Fibroblast of skin of back (primary cell): Measurements from ENCODE around the gene PLAAT4.
A peak's percentile ranks its signal among the peaks of the same experiment; 100 is the strongest.
"Not testable (repeated sequence)": the region's sequence is repeated elsewhere in the genome, so short reads cannot be mapped to it uniquely, and the experiment has no call there.

Experiments used
- DNase-seq: peaks from one replicate; pipeline ENCODE4 v3.0.0-alpha.2; 2013

Gene PLAAT4

DNA sequence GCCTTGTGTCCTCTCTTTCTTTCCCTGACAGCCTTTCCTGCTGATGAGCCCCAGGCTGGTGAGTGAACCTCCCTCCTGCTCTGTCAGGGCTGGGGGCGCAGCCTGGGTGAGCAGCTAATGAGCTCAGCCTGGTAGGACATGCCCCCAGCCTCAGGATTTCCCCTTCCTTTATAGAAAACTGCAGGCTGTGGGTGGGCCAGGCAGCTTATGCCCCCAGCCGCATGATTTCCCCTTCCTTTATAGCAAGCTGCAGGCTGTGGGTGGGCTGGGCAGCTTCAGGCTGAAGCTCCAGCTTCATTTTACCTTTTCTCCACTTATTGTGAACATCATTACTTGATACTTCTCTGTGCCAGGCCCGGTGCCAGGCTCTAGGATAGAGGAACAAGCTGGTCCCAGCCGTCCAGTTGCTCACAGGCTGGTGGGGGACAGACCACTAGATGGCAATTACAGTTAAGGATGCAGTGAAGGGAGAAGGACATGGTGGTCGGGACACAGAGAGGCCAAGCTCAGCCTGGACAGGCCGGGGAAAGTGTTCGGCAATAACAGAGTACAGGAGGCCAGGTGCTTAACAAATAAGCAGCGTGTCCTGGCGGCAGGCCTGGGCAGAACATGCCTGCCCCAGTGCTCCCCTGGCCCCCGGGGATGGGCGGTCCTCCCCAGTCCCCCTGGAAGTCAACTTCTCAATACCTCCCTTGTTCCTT, 25.4 kb upstream of the PLAAT4 start:
- no peak for DNase-seq

DNA sequence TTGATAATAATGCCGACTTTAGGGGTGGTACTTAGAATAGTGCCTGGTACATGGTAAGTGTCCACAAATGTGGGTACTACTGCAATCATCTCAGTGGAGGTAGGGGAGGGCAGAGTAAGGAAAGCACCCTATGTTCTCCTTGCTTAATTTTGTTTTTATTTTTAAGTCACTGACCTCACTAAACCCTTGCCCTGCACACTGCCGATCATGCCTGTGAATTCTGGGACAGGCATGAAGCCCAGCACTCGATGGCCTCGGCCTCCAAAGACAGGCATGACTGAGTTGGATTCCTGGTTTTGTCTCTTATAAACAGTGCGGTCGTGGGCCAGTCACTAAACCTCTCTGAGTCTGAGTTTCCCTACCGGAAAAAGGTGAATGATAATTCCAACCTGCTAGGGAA, 23.8 kb upstream of the PLAAT4 start:
- no peak for DNase-seq

DNA sequence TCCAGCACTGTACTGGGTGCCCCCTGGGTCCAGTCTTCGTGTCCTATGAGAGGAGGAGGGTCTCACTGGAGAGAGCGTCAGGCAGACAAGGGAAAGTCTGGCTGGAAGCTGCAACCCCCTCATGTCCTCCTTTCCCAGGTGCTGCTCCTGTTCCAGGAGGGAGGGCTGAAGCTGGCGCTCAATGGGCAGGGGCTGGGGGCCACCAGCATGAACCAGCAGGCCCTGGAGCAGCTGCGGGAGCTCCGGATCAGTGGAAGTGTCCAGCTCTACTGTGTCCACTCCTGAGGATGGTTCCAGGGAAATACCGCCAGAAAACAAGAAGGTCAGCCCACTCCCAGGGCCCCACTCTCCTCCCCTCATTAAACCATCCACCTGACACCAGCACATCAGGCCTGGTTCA, 20.5 kb upstream of the PLAAT4 start:
- DNase-seq: no peak

DNA sequence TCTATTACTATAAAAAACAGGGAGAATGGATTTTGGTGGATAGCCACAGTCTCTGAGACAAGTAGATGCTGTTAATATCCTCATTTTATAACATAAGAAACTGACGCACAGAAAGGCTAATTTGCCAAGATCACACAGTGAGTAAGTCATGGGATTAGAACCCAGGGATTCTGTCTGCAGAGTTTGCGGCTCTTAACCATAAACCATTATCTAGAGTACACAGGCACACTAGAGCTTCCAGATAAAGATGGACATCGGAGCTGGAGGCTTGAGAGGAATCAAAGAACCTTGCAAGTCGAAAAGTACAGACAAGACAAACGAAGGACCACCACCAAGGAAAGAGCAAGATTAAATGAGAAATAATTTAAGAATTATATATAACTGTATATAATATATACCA, 19.5 kb upstream of the PLAAT4 start:
- no peak for DNase-seq

DNA sequence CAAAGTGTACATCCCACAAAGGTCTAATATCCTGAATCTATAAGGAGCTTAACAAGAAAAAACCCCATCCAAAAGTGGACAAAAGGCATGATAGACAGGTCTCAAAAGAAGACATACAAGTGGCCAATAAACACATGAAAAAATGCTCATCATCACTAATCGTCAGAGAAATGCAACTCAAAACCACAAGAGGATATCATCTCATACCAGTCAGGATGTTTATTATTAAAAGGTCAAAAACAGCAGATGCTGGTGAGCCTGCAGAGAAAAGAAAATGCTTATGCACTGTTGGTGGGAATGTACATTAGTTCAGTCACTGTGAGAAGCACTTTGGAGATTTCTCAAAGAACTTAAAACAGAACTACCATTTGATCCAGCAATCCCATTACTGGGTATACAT, 18.1 kb upstream of the PLAAT4 start:
- DNase-seq: peak; percentile 73

DNA sequence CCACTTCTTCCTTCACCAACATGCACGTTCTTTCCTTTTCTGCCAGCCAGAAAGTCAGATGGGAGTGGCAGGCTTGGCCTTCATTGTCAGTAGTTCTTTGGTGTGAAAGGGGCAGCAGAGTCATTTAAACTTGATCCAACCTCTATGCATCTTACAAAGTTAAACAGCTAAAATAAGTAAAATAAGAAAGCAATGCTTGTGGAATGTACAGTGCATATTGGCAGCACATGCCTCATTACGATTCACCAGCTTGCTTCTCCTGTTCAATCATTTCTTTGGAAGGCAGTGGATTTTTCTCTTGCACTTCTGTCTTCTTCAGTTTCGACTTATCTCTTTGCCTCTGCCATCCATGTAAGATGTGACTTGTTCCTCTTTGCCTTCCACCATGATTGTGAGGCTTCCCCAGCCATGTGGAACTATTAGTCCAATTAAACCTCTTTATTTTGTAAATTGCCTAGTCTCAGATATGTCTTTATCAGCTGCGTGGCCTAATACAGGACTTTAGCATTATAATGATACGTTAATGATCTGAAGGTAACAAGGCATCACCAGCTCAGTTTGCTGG, 15.9 kb upstream of the PLAAT4 start:
- DNase-seq: peak; percentile 26

DNA sequence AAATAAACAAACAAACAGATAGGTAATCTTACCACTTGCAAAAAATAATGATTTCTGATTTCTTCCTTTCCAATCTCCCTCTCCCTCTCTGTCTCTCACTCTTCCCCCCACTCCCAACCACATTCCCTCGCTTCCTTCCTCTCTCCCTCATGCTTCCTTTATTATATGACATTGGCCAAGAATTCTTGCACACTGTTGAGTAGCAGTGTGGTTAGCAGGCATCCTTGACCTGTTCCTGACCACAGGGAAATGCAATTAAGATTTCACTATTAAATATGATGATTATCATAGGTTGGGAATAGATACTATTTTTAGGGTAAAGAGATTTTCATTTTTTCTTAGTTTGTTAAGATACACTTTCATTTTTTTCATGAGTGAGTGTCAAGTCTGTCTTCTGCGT, 14.7 kb upstream of the PLAAT4 start:
- no peak for DNase-seq

DNA sequence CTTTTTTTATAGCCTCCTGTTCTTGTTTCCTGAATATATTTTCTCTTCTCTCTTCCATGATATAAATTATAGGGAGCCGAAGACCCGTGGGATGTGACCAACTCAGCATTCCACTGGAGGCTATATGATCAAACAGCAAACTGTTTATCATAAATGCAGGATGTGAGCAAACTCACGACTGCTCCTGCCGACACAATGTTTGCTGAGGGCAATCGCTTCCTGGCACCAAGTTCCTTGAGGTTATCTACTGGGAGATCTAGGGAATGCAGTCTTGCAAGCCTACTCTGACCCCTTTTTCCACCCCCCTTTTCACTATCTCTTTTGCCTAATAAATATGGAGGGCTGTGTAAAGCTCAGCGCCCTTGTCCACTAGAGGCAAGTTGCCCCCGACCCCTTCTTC, 13.5 kb upstream of the PLAAT4 start:
- DNase-seq: no peak

DNA sequence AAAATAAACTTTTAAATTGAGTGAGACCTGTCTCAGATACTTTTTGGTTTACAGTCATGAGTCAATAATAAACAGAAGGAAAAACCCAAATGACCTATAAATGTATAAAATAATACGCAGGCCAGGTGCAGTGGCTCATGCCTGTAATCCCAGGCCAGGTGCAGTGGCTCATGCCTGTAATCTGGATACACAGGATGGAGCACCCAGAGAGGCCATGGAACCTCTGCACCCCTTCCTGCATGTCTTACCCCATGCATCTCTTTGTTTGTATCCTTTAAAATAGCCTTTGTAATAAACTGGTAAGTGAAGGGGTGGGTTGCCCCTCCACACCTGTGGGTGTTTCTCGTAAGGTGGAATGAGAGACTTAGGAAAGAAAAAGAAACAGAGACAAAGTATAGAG, 8.9 kb upstream of the PLAAT4 start:
- no peak for DNase-seq

DNA sequence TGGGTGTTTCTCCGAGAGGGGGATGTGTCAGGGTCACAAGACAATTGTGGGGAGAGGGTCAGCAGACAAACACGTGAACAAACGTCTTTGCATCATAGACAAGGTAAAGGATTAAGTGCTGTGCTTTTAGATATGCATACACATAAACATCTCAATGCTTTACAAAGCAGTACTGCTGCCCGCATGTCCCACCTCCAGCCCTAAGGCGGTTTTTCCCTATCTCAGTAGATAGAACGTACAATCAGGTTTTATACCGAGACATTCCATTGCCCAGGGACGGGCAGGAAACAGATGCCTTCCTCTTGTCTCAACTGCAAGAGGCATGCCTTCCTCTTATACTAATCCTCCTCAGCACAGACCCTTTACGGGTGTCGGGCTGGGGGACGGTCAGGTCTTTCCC, 8.5 kb upstream of the PLAAT4 start:
- not testable (repeated sequence) for DNase-seq

DNA sequence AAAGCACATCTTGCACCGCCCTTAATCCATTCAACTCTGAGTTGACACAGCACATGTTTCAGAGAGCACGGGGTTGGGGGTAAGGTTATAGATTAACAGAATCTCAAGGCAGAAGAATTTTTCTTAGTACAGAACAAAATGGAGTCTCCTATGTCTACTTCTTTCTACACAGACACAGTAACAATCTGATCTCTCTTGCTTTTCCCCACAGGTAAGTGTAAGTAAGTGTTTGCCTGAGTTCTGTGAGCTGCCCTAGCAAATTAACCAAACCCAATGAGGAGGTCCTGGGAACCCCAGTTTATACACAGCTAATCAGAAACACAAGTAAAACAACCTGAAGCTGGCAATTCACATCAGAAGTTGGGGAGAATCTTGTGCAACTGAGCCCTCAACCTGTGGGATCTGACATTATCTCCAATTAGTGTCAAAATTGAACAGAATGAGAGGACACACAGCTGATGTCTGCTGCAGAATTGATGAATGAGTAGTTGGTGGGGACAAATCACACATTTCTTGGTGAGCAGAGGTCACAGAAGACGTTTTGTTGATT, 7.8 kb upstream of the PLAAT4 start:
- DNase-seq: not testable (repeated sequence)

DNA sequence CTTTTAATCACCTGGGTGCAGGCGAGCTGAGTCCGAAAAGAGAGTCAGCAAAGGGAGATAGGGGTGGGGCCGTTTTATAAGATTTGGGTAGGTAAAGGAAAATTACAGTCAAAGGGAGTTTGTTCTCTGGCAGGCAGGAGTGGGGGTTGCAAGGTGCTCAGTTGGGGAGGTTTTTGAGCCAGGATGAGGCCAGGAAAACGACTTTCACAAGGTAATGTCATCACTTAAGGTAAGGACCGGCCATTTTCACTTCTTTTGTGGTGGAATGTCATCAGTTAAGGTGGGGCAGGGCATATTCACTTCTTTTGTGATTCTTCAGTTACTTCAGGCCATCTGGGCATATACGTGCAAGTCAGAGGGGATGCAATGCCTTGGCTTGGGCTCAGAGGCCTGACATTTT, 7.2 kb upstream of the PLAAT4 start:
- not testable (repeated sequence) for DNase-seq

DNA sequence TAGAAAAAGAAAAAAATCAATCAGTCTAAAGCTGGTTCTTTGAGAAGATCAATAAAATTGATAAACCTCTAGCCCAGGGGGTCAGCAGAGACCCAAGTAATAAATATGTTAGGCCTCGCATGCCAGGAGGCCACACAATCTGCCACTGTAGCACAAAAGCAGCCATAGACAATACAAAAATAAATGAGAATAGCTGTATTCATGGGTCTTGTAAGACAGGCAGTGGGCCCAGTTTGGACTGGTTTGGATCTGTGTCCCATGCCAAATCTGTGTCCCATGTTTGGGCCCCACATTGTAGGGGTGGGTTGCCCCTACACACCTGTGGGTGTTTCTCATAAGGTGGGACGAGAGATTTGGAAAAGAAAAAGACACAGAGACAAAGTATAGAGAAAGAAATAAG, 6.6 kb upstream of the PLAAT4 start:
- no peak for DNase-seq

DNA sequence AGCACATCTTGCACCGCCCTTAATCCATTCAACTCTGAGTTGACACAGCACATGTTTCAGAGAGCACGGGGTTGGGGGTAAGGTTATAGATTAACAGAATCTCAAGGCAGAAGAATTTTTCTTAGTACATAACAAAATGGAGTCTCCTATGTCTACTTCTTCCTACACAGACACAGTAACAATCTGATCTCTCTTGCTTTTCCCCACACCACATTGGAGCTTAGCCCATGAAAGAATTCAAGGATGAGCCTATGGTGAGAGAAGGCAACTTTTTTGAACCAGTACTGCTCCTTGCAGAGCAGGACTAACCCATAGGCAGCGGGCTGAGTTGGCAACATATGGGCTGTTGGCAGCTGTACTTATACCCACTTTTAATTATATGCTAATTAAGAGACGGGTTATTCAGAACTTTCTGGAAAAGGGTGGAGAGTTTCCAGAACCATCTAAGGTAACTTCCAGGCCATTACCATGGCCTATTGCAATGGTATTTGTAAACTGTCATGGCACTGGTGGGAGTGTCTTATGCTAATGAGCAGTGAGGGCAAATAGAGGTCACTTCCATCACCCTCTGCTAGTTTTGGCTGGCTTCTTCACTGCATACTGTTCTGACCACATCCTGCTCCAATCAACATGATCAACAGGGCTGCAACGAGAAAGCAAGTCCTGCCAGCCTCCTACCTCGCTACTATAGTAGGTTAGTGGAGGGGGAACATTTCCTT, 5.4 kb upstream of the PLAAT4 start:
- DNase-seq: peak; percentile 76

DNA sequence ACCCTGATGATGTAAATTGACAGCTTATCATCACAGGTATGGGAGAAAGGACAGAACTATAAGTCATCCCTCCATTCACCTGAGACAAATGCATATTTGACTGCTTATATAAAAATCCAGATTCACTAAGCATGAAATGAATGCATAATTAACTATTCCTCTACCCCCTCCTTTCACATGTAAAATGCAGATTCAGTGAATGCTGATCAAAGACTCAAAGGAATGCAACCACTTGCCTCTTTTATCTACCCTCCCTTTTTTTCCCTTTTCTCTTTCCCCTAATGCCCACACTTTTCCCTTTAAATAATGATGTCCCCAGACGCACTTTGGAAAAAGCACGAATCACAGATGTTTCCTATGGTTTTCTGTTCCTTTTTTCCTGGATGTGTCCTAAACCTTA, 4.5 kb upstream of the PLAAT4 start:
- DNase-seq: no peak

DNA sequence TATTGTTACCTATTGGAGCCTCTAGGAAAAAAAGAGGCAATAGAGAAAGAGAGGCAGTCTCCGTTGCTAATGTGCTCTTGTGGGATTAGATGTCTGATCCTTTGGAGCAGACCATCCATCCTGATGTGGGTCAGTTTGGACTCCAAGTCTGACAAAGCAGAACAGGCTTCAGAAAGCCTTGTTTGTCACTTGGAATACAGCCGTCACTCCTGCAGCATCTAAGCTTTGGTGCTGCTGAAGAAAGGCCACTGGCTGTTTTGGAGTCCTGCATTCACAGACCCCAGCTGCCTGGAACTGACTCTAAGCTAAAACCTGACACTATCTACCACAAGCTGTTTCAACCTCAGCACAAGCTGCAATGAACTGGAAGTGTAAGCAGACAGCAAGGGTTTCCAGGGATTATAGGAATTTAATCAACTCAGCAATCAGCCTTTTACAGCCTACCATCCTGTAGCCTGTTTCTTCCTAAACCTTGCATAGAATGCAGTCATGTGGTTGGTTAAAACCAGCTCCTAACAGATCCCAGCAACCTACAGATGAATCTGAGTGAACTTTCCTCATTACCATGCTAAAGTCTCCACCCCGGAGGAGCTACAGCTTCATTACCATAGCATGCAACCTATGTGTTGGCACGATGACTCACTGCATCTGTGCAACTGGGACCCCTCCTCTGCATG, 3.7 kb upstream of the PLAAT4 start:
- no peak for DNase-seq

DNA sequence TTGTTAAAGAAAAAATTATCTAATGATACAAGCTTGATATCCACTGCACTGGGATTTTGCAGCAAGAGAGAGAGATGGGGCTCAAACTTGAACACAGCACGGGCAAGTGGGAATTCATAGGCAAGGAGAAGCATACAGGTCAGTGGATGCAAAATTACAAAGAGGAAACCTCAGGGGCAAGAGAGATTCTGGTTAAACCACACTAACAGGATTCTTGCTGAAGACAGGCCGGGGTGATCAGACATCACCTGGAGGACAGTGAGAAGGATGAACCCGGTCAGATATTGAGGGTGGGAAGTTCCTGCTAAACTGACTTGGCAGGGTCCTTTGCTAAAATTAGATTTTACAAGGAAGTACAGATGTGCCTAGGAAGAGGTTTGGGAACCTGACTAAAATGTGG, 2.5 kb upstream of the PLAAT4 start:
- DNase-seq: no peak

DNA sequence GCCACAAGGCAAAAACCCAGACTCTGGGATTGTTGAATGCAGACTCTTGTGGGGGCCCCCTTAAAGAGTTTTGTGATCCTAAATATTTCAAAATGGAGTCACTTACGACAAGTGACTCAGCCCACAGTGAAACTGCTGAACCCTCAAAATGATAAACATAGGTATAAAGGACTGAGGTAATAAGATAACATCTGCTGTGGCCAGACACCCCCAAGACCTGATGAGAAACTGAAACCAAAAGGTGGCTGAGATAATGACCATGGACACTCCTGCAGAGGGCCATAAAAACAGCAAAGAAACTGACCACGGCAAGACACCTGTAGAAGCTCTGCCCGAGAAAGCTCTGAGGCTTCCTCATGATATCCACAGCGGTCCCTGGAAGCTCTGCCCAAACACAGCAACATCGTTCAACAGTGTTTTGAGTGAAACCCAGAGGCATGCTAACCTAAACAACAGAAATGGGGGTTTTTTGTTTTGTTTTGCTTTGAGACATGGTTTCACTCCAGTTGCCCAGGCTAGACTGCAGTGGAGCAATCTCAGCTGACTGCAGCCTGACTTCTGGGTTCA, 1.6 kb upstream of the PLAAT4 start:
- DNase-seq: no peak

DNA sequence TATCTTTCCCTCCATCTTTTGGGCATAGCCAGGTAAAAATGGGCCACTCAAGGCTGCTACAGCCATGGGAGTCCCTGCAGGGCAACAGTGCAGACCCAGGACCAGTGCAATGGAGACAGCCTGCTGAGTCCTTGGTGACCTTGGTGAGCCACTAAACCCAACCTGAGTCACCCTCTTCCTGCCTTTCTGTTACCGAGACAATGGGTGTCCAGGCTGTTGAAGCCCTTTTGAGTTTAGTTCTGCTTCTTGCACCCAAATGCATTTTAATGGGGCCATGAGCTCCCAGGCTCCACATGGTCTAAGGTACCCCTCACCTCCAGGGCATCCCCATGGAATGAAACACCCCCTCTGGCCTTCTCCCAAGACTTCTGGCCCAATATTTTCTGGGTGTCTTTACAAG, 874 bp upstream of the PLAAT4 start:
- DNase-seq: no peak

DNA sequence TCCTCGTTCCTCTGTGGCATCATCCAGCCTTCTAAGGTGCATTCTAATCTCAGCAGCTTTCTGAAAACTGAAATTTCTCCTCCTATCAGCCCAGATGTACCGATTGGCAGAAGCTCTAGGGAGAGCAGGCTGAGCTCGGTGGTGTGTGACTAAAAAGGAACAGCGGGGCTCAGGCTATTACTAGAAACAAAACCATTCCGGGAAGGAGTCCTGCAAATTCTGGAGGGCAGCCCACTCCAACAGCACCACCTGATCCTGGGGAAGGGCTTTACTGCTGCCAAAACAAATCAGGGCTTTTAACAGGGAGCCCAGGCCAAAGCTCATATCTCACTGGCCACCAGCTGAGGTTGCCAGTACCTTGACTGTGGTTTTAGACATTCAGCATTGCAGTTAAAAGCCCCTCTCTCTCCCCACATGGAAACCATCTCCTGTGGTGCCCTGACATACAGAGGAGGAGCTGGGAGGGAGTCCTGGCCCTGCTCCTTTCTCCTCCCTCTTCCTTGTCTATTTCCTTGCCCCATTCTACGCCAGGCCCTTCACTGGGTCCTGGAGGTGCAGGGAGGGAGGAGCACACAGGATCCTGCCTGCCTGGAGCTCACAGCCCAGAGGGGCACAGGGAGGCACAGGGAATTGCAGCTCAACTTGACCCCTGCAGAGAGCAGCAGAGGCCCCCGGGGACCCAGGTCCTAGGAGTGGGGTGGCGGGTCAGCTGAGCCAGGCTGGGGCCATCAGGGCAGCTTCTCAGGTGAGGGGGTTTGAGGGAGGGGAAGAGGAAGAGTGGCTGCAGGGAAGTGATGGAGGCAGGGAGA, 889 bp downstream of the PLAAT4 start:
- DNase-seq: peak; percentile 8

DNA sequence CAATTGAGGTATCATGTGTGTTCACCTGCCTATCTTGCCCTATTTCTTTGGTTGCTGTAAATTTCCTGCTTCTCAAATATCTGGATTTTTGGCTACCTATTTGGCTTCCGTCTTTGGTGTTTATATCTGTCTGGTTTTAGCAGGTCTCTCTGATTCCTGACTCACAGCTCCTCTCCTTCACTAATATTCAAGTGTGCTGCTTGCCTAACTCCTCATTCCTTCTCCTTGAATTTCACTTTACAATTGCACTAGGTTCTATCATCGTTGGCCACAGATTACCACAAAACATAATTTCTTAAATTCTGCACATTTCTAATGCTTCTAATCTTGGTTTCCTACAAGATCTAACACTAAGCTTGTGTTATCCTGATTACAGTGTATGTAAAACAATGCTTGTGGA, 5.9 kb downstream of the PLAAT4 start:
- DNase-seq: not testable (repeated sequence)

DNA sequence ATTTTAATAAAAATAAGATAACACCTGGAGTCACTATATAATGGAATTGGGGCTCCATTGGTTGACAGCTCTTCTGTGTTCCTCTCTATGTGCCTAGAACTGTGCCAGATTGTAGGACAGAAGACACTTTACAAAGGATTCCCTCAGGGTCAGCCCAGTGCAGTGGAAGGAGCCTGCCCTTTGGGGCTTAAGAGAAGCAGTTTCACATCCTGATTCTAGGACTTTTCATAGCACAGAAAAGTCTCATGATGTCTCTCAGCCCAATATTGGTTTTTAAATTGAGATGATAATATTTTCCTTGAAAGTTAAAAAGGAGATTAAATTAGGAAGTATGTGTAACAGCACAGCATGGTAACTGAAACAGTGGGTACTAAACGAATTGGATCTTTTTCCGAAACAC, 7.1 kb downstream of the PLAAT4 start:
- DNase-seq: no peak
